Stimulated activated CD4-positive, alpha-beta T cell treated with anti-CD3 and anti-CD28 coated beads, Interleukin-15, amount 100 ng/mL, for 1 hour (primary cell): ENCODE data around the gene GBP3.
"Not testable (repeated sequence)": the region's sequence is repeated elsewhere in the genome, so short reads cannot be mapped to it uniquely, and the experiment has no call there.

Source experiments
- DNase-seq, 2 donors: peaks; one replicate each; pipeline ENCODE4 v3.0.0-alpha.2; 2020; ENCODE audit warnings: low read depth in 1 of 2, low spot score in 1 of 2

The GBP3 gene

DNA sequence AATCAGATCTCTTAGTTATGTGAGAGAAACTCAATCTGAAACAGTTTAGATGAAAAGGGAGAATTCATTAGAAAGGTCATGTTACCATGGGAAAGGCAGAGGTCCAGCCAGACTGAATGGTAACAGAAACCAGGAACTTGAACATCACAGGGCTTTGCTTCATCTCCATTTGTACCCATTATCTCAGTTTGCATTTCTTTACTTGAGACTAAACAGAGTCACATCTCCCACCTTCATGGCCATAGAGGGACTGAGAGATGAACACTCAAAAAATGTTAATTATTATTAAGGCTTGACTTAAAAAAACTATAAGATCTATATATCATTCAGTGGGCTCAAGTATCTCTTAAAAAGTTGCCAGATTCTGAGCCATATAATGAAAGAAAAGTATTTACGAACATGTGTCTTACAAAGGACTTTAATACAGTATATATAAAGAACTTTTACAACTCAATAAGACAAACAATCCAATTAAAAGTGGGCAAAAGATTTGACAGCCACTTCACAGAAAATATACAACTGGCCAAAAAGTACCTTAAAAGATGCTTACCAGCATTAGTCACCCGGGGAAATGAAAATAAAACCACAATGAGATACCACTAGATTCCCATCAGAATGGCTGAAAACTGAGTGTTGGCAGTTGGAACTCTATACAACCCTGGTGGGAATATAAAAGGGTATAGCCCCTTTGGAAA, 43.5 kb downstream of the GBP3 start:
- DNase-seq = no peak

DNA sequence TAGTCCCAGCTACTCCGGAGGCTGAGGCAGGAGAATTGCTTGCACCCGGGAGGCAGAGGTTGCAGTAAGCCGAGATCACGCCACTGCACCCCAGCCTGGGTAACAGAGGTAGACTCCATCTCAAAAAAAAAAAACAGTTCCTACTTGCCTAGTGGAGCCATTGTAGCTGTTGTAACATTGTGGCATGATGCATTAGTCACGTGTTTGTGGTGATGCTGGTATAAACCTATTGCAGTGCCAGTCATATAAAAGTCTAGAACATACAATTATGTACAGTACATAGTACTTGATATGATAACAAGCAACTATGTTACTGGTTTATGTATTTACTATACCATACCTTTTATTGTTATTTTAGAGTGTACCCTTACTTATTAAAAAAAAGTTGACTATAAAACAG, 46.4 kb downstream of the GBP3 start:
- no peak for DNase-seq

- not testable (repeated sequence) for DNase-seq
Observed at GRCh38 chr1:88974616-88975172, 48.0 kb downstream of the GBP3 start.

GRCh38 chr1:88973520-88974137, 49.0 kb downstream of the GBP3 start:
- DNase-seq = no peak

DNA sequence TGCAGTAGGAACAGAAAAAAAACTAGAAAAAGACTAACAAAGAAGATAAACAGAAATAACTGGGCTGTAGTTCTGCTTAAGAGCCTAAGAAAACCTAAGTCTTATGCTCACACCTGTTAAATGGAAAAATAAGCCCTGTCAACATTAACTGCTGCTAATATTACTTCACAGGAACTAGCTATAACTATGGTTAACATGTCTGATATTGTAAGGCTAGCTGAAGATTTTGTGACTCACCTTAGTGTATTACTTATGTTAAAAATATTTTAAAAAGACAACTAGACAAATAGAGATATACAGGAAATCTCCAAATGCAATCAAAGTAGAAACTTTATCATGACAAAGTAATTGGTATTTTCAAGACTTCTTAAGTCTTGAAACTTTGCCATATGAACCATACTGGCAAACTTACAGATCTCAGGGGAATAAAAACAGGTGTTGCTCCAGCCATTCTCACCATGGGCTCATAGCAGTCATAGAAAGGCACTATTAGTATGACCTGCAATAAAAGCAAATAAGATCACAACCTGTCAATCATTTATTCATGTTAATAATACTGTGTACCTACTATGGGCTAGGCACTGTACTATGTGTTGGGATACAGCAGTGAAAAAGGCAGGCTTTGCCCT, 60.9 kb downstream of the GBP3 start:
- DNase-seq = no peak

GRCh38 chr1:88961081-88961480, 61.6 kb downstream of the GBP3 start:
- DNase-seq = no peak
